ENCODE results near the gene SAMD3. TPM values are rescaled to one million over a fixed set of nuclear protein-coding genes. Genes with fewer than 3 reads are reported as not detected.

SAMD3 gene
- total and polyA plus RNA-seq, 8 donors: 0.19 to 5.9 (median 1.4) TPM

GRCh38 chr6:130113201-130113710 lies 109.5 kb downstream of the SAMD3 start:
- no peaks in the 10 kb centered on the region for H3K27me3 ChIP-seq
- no peaks in the 10 kb centered on the region for H3K4me1 ChIP-seq
- FAIRE-seq (no peak), ATAC-seq (no peak), DNase-seq (no peak)
- TF ChIP-seq, protein P1, sequence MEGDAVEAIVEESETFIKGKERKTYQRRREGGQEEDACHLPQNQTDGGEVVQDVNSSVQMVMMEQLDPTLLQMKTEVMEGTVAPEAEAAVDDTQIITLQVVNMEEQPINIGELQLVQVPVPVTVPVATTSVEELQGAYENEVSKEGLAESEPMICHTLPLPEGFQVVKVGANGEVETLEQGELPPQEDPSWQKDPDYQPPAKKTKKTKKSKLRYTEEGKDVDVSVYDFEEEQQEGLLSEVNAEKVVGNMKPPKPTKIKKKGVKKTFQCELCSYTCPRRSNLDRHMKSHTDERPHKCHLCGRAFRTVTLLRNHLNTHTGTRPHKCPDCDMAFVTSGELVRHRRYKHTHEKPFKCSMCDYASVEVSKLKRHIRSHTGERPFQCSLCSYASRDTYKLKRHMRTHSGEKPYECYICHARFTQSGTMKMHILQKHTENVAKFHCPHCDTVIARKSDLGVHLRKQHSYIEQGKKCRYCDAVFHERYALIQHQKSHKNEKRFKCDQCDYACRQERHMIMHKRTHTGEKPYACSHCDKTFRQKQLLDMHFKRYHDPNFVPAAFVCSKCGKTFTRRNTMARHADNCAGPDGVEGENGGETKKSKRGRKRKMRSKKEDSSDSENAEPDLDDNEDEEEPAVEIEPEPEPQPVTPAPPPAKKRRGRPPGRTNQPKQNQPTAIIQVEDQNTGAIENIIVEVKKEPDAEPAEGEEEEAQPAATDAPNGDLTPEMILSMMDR (IDR thresholded peaks at IDR 0.05): no peak
- H3K9me3 ChIP-seq: no peaks in the 10 kb centered on the region
- no peaks in the 10 kb centered on the region for H3K36me3 ChIP-seq
- no peak overlapping the region for H3K4me3 ChIP-seq
- intact Hi-C loops (cut with DNase I): no loop called here
- H3K27ac ChIP-seq: no peak overlapping the region
- WGBS, 2 donors: 95 to 96% methylated on average over 2 of the region's 2 CpGs

DNA sequence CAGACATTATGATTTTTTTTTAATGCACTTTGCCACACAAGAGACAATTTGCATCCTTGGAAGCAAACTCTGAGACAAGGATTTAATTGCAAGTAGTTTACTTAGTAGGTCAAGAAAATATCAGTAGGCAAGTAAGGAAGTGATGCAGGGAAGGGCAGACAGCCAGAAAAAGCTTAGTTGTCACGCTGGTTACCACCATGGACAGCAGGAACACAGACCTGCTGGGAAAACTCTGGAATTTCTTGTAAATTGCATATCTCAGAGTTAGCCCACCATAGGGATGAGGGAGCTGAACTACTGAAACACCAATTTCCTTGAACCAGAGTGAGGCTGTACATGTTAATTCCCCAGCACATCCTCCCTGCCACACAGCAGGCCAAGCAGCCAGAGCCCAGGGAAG lies 111.7 kb downstream of the SAMD3 start:
- Histone ChIP-seq H3K9me3 (no peaks in the 10 kb centered on the region), H3K4me3 (no peak overlapping the region), H3K36me3 (no peaks in the 10 kb centered on the region), H3K27ac (no peak overlapping the region), H3K27me3 (no peaks in the 10 kb centered on the region), H3K4me1 (no peaks in the 10 kb centered on the region)
- no peak for ATAC-seq
- no peak for DNase-seq
- 83 to 93% methylated on average over 1 of the region's 1 CpG for WGBS, 2 donors
- TF ChIP-seq, protein P1 (IDR thresholded peaks at IDR 0.05): no peak
- no peak for FAIRE-seq
- intact Hi-C loops (cut with DNase I): no loop called here

DNA sequence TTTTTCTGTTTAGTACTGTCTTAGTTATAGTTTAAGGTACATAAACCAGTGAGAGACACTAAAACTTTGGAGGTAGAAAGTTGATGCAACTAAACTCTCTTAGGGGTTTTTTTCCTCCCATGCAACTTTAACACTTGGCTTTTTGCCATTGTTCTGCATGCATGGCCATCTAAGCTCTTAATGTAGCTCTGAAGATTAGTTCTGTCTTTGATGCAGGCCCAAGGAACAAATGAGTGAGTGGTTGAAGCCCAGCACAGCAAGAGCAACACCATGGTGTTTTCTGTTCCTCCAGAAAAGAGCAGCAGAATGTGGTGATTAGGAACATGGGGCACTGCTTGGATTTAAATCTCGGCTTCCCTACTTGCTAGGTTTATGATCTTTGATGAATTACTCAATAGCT lies 115.0 kb downstream of the SAMD3 start:
- TF ChIP-seq, protein P1 (IDR thresholded peaks at IDR 0.05): no peak
- FAIRE-seq (no peak), ATAC-seq (no peak), DNase-seq (no peak)
- no peaks in the 10 kb centered on the region for H3K4me1 ChIP-seq
- intact Hi-C loops (cut with DNase I): no loop called here
- no peaks in the 10 kb centered on the region for H3K9me3 ChIP-seq
- no peaks in the 10 kb centered on the region for H3K27me3 ChIP-seq
- no peaks in the 10 kb centered on the region for H3K36me3 ChIP-seq
- H3K4me3 ChIP-seq: no peak overlapping the region
- H3K27ac ChIP-seq: no peak overlapping the region
- WGBS, 2 donors: 91 to 95% methylated on average over 1 of the region's 1 CpG

GRCh38 chr6:130105996-130106704 lies 116.6 kb downstream of the SAMD3 start:
- no peak for DNase-seq
- no peaks in the 10 kb centered on the region for H3K4me1 ChIP-seq
- no peak for ATAC-seq
- no peak for FAIRE-seq
- intact Hi-C loops (cut with DNase I): no loop called here
- TF ChIP-seq, protein P1 (IDR thresholded peaks at IDR 0.05): no peak
- H3K27me3 ChIP-seq: no peaks in the 10 kb centered on the region
- no peak overlapping the region for H3K27ac ChIP-seq
- H3K4me3 ChIP-seq: no peak overlapping the region
- 89 to 96% methylated on average over 4 of the region's 4 CpGs for WGBS, 2 donors
- H3K9me3 ChIP-seq: no peaks in the 10 kb centered on the region
- H3K36me3 ChIP-seq: no peaks in the 10 kb centered on the region

GRCh38 chr6:130099119-130099518 lies 123.6 kb downstream of the SAMD3 start:
- intact Hi-C loops (cut with DNase I): no loop called here
- H3K27ac ChIP-seq: no peak overlapping the region

More at GRCh38 chr6:130099119-130099518, 123.6 kb downstream of the SAMD3 start:
- H3K36me3 ChIP-seq: no peaks in the 10 kb centered on the region
- WGBS, 2 donors: 89 to 97% methylated on average over 3 of the region's 3 CpGs
- FAIRE-seq: no peak
- H3K4me1 ChIP-seq: no peaks in the 10 kb centered on the region
- H3K4me3 ChIP-seq: no peak overlapping the region
- TF ChIP-seq, protein P1 (IDR thresholded peaks at IDR 0.05): no peak
- no peaks in the 10 kb centered on the region for H3K9me3 ChIP-seq
- no peak for DNase-seq
- H3K27me3 ChIP-seq: no peaks in the 10 kb centered on the region
- no peak for ATAC-seq
